RCC 7860 (cell line): Measurements from ENCODE around the gene GNB1L.

Source experiments
- DNase-seq: peaks from one replicate; pipeline ENCODE4 v3.0.0-alpha.2; 2015; ENCODE audit warnings: low spot score
- FAIRE-seq: peaks from 2 replicates; lab custom pipeline; 2012; peaks lifted over from hg19 to GRCh38; lab: Jason Lieb, UNC

The GNB1L gene

DNA sequence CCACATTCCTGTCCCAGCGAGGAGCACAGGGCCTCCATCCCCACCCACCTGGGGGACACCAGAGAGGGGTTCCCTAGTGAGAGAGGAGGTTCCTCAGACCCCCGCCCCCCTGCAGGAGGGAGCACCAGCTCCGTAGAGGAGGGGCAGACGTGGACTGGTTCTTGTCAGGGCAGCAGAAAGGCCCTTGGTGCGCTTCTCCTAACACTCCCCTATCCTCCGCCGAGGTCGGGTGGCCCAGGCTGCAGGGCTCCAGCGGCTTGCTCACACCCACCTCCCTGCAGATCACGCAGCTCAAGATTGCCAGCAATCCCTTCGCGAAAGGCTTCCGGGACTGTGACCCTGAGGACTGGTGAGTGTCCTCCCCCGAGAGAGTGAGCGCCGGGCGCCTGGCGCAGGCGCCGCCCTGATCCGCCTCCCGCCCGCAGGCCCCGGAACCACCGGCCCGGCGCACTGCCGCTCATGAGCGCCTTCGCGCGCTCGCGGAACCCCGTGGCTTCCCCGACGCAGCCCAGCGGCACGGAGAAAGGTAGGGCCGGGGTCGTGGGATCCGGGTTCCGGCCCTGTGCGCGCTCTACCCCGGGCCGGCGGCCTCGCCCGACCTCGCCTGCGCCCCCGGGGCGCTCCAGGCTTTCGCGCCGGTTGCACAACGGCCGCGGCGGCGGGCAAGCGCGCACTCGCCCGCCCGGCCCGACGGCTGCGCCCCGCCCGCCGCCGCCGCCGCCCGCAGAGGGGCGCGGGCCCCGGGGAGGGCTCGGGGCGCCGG is 89.0 kb downstream of the GNB1L start:
- no peak for DNase-seq
- FAIRE-seq = no peak

DNA sequence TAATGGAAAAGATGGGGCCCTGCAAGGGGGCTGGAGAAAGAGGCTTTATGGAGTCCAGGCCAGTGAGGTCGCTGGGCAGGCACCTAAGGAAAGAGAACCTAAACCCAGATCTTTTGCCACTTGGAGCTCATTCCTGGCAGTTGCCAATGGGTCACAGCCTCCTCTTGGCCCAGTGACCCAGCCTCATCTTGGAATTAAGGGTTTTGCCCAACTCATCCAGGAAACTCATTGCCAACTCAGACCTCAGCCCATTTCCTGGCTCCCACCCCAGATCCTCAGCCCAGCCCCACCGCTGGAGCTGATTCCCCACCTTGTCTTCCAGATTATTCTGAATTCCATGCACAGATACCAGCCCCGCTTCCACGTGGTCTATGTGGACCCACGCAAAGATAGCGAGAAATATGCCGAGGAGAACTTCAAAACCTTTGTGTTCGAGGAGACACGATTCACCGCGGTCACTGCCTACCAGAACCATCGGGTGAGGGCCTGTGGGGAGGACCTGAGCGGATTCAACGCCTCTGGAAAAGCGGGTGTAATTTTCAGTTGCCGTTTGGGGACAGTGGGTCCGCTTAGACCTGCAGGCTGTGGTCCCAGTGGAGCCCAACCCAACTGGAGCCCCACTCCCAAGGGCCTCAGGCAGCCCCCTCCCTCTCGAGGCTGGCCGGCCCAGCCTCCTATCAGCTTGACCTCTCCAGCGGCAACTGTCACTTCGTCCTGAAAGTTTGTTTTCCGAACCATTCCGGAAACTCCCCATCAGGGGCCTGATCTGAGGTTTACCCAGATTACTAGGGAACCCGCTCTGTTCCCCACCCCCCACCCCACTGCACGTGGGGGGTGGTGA is 89.8 kb downstream of the GNB1L start:
- DNase-seq (no peak), FAIRE-seq (no peak)

DNA sequence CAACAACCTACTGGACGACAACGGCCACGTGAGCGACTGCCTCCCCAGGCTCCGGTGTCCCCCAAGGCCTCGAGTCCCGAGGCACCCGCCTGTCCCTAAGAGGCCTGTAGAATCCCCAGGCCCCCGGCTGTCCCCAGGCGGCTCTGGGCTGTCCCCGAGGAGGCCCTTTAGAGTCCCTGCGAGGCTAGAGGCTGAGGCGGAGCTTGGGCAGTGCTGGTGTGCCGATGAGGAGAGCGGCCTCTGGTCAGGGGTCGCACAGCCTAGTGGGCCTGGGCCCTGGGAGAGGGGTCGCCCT is 90.4 kb downstream of the GNB1L start:
- FAIRE-seq (no peak), DNase-seq (no peak)

DNA sequence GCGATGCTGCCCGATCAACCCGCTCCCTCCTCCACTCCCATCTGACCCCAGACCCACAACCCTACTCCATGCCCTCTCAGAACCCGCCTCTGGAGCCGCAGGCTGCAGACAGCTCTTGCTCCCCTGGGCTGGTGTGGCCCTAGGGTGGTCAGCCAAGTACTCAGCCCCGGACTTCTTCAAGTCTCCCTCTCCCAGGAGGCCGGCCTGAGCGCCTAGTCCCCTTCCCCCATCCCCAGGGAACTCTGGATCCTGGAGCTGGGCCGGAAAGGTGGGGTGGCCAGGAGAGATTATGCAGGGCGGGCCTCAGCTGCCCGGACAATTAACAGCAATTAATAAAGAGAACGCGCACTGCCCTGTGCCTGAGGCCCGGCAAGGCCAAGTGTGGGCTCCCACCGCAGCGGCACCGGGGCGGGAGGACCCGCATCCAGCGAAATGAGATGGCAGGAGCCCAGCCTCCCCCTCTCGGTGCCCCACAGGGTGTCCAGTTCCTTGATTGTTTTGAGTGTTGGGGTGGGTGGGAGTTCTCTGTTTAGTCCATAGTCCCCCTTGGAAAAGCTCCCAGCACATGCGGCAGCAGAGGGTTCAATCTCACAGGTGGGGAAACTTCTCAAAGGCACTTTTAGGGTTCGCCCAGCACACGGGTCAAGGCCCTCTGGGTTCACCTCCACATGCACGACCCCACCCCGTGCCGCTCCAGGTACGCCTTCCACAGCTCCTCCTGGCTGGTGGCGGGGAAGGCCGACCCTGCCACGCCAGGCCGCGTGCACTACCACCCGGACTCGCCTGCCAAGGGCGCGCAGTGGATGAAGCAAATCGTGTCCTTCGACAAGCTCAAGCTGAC is 91.0 kb downstream of the GNB1L start:
- no peak for FAIRE-seq
- DNase-seq = no peak

DNA sequence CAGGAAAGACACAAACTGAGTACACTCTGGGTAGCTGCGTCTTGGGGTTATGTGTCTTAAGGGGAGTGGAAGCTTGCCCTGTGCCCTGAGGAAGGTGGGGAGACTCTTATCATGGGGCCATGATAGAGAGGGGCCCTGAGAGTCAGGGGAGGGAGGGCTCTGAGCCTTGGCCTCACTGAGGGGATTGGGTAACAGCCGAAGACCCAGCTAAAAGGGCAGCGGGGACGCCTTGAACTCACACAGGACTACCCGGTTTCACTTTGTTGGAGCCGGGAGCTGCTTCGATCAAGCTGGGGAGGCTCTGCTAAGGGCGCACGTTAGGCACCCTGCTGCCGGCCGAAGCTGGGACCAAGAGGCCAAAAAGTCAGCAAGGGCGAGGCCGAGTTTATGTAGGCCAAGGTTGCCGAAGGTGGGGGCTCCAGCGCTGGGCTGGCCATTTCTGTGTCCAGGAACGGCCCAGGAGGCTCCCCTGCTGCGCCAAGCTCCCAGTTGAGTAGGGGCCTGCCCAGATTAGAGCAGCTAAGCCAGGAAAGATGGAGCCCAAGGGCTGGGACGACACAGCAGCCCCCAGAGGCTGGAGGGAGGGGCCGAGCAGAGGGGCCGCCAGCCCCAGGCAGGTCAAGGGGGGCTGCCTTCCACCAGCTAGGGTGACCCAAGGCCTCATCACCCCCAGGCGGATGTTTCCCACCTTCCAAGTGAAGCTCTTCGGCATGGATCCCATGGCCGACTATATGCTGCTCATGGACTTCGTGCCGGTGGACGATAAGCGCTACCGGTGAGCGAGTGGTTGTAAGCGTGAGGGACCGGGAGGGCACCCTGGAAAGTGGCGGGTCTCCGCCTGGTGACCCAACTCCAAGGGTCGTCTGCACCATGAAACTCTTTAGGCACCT is 91.9 kb downstream of the GNB1L start:
- FAIRE-seq = no peak
- DNase-seq = no peak

DNA sequence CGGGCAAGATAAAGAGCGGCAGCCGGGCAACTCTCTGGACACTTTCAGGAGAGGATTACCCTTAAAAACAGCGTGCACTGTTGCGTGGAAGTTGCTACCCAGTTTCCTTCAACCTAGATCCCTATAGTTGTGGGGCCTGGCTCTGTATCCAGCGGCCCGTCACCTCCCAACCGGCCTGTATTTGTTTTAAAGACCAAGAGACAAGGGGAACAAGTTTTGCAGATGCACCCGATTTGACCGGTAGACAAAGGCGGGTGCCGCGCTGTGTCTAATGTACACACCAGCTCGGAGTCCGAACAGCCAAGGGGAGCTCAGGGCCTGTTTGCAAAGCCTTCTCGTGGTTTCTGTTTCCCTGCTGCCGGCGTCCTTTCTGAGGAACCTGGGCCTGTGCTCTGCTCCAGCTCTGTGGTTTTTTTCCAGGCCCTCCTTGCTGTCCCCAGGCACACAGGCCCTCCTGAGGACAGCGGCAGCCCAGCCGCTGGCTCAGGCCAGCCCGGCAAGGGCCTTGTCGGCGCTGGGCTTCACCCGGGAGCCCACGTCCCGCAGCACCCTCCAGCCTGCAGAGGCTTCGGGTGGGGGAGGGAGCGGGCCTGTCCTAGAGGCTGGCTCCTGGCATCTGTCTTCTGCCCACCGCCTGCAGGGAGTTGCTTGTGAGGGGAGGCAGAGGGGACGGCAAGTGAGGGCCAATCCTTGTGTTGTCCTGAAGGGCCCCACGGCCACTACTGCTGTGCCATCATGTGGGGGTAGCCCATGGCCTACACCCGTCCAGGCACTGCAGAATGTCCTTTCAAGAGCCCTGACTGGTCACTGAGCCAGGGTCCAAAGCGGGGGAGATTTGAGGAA is 92.7 kb downstream of the GNB1L start:
- DNase-seq (no peak), FAIRE-seq (no peak)

DNA sequence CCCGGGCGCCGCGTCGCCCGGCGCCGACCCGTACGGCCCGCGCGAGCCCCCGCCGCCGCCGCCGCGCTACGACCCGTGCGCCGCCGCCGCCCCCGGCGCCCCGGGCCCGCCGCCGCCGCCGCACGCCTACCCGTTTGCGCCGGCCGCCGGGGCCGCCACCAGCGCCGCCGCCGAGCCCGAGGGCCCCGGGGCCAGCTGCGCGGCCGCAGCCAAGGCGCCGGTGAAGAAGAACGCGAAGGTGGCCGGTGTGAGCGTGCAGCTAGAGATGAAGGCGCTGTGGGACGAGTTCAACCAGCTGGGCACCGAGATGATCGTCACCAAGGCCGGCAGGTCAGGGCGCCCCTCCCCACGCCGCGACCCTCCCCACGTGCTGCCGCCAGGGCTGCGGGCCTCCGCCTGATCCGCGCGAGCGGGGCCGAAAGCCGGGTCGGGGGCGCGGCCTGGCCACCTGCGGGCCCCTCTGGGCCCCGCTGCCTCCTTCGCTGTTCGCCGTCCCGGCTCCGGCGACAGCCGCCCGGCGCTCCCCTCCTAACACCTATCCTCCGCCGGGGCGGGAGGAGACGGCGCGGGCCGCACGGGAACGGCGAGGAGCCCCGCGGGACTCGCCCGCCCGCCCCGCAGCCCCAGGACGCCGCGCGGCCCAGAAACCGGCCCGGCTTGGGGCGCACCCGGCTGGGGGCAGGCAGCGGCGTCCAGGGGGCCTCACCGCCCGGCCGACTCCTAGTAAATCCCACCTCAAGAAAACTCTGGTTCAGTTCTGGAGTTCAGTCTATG is 93.5 kb downstream of the GNB1L start:
- DNase-seq (no peak), FAIRE-seq (no peak)

DNA sequence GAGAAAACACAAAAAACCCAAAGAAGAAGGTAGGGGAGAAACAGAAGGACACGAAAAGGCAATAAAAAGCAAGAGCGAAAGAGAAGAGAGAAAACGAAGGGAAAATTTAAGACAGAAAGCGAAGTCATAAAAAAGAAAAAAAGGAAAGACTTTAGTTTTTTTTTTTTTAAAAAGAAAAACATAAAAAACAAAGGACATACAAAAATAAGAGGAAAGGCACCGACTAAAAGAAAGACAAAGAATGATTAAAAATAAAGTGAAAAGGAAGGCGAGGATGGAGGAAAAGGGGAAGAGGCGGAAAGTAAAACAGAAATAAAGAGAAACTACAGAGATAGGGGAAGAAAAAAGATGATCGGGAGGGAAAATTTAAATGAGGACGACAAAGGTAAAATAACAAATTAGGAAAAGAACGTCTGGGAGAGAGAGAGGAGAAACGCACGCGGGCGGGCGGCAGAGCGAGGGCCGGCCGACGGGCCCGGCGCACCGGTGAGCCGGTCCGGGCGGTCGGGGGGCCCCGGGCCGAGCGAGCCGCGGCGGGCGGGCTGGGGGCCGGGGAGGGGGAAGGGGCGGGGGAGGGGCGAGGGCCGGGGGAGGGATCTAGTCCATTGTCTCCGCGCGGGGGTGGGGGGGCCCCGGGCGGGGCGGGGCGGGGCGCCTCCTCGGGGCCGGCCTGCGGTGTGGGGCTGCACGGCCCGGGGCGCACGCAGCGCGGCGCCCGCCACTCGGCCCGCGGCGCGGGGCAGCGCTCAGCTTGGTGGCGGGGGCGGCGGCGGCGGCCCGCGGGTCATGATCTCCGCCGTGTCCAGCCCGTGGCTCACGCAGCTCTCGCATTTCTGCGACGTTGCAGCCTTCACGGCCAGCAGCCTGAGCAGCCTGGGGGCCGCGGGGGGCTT is 94.4 kb downstream of the GNB1L start, which contains the start of gene TBX1:
TBX1 (plus strand) TSS at position 721 of the 893 bp plus-strand sequence; CDS start at position 787, 66 bp downstream.
- no peak for FAIRE-seq
- no peak for DNase-seq

DNA sequence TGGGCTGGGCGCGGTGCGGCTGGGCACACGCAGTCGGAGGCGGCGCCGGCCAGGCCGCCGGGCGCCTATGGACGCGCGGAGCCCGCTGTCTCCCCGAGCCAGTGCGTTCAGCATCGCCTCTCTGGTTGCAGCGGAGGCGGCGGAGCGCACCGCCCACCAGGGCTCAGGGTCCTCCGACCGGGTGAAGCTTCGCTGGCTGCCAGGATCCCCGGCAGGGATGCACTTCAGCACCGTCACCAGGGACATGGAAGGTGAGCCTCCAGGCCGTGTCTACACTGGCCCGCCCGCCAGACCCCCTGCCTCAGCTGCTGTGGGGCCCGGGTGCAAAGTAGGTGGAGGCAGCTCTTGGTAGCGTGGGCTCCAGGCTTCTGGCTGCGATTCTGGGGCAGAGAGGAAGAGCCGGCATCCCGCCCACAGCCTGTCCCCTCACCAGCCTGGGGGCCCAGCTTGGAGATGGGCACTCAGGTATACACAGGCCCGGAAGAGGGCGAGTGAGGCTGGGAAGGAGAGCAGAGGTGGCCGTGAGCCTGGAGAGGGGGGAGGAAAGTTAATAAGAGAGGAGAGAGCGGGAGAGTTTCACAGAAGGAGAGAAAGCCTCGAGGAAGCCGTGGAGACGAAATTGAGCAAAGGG is 95.1 kb downstream of the GNB1L start:
- FAIRE-seq = no peak

DNA sequence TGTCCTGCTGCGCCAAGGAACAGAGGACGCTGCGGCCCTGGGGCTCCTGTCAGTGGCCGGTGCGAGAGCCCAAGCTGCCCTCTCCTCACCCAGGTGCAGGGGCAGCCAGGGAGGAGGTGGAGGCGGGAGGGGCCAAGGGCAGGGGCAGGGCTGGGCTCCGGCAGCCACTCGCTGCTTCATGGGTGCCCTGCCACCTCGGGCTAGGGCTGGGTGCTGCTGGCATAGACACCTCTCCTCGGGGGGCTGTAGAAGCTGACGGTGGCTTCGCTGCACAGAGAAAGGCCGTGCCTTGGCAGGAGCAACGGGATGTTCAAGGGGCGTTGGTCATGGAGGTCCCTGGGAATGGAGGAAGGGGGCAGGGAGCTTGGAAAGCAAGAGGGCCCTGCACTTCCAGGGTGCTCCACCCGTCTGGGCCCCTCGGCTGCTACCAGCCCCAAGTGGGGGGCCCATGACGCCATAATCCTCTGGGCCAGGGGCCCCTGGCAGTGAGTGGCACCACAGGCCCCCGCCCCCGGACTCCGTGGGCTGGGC is 95.7 kb downstream of the GNB1L start:
- FAIRE-seq (no peak), DNase-seq (no peak)

More for the DNA sequence above, 95.1 kb downstream of the GNB1L start:
- no peak for DNase-seq

DNA sequence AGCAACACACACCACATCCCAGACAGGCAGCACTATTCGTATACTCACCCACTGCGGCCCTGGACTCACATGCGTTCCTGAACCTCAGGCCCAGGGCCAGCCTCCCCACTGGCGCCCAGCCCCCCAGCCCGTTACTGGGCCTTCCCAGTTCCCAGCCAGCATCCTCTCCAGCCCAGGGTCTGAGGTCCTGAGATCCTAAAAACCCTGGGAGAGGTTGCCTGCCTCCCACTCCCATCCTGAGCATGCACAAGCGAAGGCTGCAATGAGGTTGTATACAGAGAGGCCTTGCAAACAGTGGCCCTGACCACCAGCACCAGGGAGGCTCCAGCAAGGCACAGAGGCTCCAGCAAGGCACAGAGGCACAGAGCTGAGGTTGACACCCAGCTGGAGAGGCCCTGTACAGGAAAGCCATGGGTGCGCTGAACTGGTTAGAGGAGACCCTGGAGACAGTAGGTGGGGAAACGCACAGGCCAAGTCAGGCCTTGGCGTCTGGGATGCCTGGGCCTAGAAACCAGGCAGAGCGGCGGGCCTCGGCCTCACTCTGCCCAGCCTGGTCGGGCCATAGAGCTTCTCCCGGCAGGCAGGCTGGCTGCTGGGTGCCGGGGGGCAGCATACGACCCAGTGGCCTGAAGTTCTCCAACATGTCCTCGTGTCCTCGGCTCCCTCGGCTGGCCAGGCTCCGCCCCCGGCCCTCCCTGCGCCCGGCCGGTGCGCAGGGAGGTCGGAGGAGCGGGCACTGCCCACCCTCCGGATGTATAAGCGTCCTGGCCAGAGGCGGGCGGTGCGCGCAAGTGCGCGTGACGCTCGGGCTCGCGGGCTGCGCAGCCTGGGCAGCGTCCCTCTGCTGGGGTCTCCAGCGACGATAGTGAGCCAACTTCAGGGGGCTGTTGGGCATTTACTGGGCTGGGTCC is 96.4 kb downstream of the GNB1L start:
- DNase-seq (no peak), FAIRE-seq (no peak)

DNA sequence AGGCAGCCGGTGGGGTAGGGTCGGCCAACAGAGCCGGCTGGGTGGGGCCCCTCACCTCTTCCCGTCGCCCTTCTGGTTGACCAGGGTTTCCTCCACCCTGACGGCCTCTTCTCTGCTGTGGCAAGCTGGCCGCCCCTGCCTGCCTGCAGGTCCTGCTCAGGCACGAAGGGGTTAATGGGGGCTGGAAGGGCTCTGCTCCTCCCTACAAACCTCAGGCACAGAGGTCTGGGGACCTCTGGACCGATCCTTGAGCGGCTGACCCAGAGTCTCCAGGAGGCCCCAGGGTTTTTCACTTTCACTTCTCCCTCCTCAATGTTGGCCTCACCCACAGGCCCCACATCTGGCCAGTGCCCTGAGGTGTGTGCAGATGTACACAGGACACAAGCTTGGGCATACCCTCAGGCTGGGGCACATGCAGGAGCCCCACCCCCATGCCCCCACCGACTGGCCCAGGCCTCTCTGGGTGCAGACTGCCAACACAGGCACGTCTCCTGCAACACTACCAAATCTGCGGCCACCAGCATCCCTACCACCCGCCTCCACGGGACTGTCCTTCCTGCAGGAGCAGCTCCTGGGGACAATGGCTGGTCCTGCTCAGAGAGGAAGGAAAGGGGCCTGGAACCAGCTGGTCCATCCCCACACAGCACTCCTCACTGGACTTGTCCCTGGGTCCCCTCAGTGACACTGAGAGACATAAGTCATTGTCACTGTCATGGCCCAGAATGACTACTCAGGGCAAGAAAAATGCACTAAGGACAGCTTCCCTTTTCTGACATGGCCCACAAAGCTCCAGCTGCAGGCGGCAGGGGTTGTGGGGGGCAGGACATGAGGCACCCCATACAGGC is 97.3 kb downstream of the GNB1L start:
- FAIRE-seq (no peak), DNase-seq (no peak)

DNA sequence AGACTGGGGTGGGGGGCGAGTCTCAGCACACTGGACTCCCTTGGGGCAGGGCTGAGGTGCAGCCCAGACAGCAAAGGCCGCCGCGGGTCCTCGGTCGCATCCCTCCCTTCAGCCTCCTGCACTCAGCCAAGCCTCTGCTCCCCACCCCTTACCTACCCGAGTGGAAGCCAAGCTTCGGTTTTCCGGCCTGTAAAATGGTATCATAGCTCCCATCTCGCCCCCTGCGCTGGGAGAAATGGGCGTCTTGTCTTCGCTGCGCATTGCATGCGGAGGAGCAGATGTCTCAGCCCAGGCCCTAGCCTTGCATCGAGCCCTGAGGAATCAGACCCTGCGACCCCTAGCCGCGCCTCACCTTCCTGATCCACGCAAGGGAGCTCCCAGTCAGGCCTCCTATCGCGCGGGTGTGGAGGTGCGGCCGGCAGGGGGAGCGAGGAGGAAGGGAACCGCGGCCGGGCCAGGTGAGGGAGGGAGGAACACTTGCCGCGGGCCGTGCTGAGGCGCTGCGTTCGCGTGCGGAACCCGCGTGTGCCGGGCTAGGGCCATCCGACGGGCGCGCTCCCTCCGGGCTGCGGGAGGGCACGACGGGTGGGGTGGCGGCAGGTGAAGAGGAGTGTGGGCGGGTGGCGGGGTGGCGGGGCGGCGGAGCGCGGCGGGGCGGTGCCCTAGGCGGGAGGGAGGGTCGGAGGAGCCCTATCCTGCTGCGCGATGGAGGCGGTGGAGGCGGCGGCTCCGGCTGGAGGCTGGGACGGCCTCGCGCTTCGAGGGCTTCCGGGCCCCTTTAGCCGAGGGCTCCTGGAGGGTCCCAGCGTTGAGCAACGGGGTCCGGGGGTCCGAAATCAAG is 98.2 kb downstream of the GNB1L start:
- FAIRE-seq = no peak
- DNase-seq = no peak

DNA sequence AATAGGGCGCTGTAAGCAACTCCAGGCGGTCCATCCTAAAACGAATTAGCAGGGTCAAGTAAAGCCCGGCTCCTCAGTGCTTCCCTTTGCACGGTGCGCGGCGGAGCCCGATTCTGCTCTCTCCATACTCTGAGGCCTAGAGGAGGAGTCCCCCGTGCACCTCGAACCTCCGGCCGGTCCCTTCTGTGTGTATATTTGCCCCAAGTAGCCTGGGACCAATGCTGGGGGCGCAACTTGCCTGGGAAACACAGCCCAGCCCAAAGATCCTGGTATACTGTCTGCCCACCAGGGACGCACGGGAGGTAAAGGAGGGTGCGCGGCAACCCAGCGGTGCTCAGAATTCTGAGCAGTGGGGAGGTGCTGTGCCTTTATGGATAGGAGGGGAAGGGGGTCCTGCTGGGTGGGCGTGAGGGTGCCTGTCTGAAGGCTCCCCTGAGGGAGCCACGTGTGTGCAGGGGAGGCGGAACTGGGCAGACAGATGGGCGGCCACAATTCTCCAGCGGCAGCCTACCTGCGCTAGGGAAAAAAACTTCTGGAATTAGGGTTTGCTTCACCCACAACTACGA is 98.9 kb downstream of the GNB1L start:
- no peak for FAIRE-seq
- DNase-seq = no peak
